GM12874 (cell line): Measurements from ENCODE around the gene HIPK1.

Experiments
- CTCF ChIP-seq: IDR thresholded peaks from 2 replicates; pipeline ENCODE4 v1.5.1; 2011; ENCODE audit warnings: low read depth, mild to moderate bottlenecking, control low read depth, low read length, moderate library complexity; ENCODE audit not compliant: insufficient read depth

HIPK1 gene

GRCh38 chr1:113903501-113904292 is 25.4 kb upstream of the HIPK1 start:
- no peak for TF ChIP-seq CTCF

- no peak for TF ChIP-seq CTCF
These were observed 24.8 kb upstream of the HIPK1 start for GRCh38 chr1:113904293-113904673.

GRCh38 chr1:113904674-113905434 is 24.3 kb upstream of the HIPK1 start, which contains the start of the genes AP4B1 and DCLRE1B:
Gene AP4B1 (minus strand): TSS chr1:113904799. CDS start chr1:113904717, 82 bp downstream.
Gene DCLRE1B (plus strand): TSS chr1:113905326. CDS start chr1:113905587, 261 bp downstream.
- peak; percentile 62 for TF ChIP-seq CTCF

GRCh38 chr1:113905435-113905861 is 23.7 kb upstream of the HIPK1 start:
- no peak for TF ChIP-seq CTCF

GRCh38 chr1:113912594-113913311 is 16.4 kb upstream of the HIPK1 start:
- no peak for TF ChIP-seq CTCF

- TF ChIP-seq CTCF = no peak
These were observed 15.8 kb upstream of the HIPK1 start for GRCh38 chr1:113913312-113913668.
